ENCODE results near the gene GATA5. TPM values are rescaled to one million over a fixed set of nuclear protein-coding genes. Genes with fewer than 3 reads are reported as not detected.

Gene GATA5
- total and polyA plus RNA-seq, 12 donors: 0.11 to 5.1 (median 0.60) TPM

GRCh38 chr20:62496568-62497218 is 20.9 kb upstream of the GATA5 start:
- H3K27ac ChIP-seq: no peak overlapping the region

GRCh38 chr20:62495749-62496567 is 20.2 kb upstream of the GATA5 start:
- intact Hi-C loops (cut with DNase I): loop anchor here in 5 of 10 donors (2.0 to 10.0 kb wide), 5 partner anchors 81 to 191 kb away; partner anchors contain the start of genes ADRM1 (in 1 of the 5) and CABLES2 (in 1 of the 5)
- Histone ChIP-seq H3K9me3 (no peaks in the 10 kb centered on the region), H3K4me3 (no peak overlapping the region), H3K36me3 (no peaks in the 10 kb centered on the region), H3K27me3 (peaks cover 0 to 7% (median 0%) of the 10 kb centered on the region in 7 donors), H3K27ac (peak overlapping the region in 9 of 10 donors; percentile 49 to 81 (median 70)), H3K4me1 (peaks cover 5 to 49% (median 28%) of the 10 kb centered on the region in 9 donors)
- WGBS, 2 donors: 48 to 55% methylated on average over 32 to 33 of the region's 34 CpGs
- ATAC-seq: peak in 1 of 8 donors; percentile 19
- no peak for TF ChIP-seq CTCF (IDR thresholded peaks at IDR 0.05)
- no peak for DNase-seq

More at GRCh38 chr20:62496568-62497218, 20.9 kb upstream of the GATA5 start:
- H3K4me3 ChIP-seq: no peak overlapping the region
- peak; percentile 60 to 74 (median 71) for TF ChIP-seq CTCF (IDR thresholded peaks at IDR 0.05)
- intact Hi-C loops (cut with DNase I): loop anchor here in 4 of 10 donors (5.0 to 10.0 kb wide), 4 partner anchors 82 to 192 kb away; partner anchors contain the start of genes ADRM1 (in 1 of the 4) and CABLES2 (in 1 of the 4)
- H3K36me3 ChIP-seq: no peaks in the 10 kb centered on the region
- peak in 1 of 2 donors; percentile 48 for DNase-seq
- H3K4me1 ChIP-seq: peaks cover 5 to 49% (median 28%) of the 10 kb centered on the region in 9 donors
- WGBS, 2 donors: 32 to 37% methylated on average over 32 of the region's 32 CpGs
- ATAC-seq: peak in 4 of 8 donors; percentile 7 to 23 (median 8)
- H3K27me3 ChIP-seq: peaks cover 0 to 7% (median 0%) of the 10 kb centered on the region in 7 donors
- no peaks in the 10 kb centered on the region for H3K9me3 ChIP-seq

- H3K4me3 ChIP-seq: no peak overlapping the region
- no peaks in the 10 kb centered on the region for H3K36me3 ChIP-seq
- peaks cover 0 to 7% (median 0%) of the 10 kb centered on the region in 7 donors for H3K27me3 ChIP-seq
- TF ChIP-seq CTCF (IDR thresholded peaks at IDR 0.05): no peak
- no peaks in the 10 kb centered on the region for H3K9me3 ChIP-seq
- intact Hi-C loops (cut with DNase I): loop anchor here in 6 of 10 donors (2.0 to 10.0 kb wide), 7 partner anchors 80 to 193 kb away; partner anchors contain the start of genes ADRM1 (in 2 of the 6) and CABLES2 (in 1 of the 6)
- H3K4me1 ChIP-seq: peaks cover 5 to 46% (median 28%) of the 10 kb centered on the region in 9 donors
- 51% methylated on average over 26 of the region's 26 CpGs for WGBS, 2 donors
- DNase-seq: no peak
- H3K27ac ChIP-seq: peak overlapping the region in 9 of 10 donors; percentile 49 to 81 (median 70)
- peak in 7 of 8 donors; percentile 13 to 60 (median 29) for ATAC-seq
Measured at GRCh38 chr20:62494980-62495748, 19.4 kb upstream of the GATA5 start.
